NCI-H1694 (cell line): ENCODE data around the gene HEXA.
"Not testable (repeated sequence)": the region's sequence is repeated elsewhere in the genome, so short reads cannot be mapped to it uniquely, and the experiment has no call there.

Experiments
- DNase-seq: peaks from one replicate; lab custom pipeline; 2025; lab: John Stamatoyannopoulos, UW

Gene HEXA

DNA sequence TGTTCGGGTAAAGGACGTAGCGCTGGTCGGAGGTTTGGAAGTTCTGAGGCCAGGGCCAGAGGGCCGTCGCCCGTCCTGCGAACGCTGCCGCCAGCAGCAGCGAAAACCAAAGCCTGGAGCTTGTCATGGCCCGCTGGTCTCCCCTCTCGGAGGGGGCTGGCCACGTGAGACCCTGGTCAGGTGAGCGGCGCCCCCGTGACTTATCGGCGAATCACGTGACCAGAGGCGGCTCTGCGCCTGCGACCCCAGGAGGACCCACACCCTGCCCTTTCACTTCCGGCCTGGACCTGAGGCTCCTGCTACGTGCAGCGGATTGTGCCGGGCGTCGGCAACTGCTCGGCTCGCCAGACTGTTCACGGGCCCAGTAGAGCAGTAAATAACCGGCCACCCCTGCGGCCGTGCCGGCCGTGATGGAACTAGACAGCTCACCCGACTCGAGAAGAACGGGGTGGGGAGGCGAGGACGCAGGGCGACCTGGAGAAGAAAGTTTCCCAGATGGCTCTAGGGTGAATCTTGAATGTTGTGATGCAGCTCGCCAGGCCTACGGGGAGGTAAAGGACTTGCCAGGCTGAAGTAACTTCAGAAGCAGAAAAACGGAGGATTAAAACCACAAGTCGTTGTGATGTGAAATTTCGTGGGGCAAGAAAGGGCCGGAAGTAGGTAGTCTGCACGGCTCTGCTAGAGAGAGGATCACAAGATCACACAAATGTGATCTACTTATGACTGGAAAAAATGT lies at the start of gene HEXA:
Gene HEXA, minus strand, starts transcription at position 169 of the 736 bp plus-strand sequence. Its CDS starts 42 bp downstream, at position 127.
- peak; percentile 90 for DNase-seq

DNA sequence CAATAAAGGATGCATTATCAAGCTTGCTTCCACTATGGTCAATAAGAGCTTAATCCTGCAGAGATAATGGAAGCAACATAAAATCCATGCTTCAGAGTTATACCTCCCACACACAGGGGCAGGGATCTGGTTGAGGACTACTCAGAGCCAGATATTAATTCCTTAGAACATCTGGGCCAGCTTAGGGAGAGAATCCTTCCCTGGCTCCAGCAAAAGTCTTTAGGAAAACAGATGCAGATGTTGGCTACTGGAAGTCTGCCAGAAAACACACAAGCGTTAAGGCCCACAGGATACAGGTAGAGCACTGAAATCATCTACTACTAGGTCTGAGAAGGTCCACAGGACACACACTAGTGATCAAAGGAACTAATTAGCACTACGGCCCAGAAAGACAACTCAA lies 47.4 kb upstream of the HEXA start:
- DNase-seq: no peak

DNA sequence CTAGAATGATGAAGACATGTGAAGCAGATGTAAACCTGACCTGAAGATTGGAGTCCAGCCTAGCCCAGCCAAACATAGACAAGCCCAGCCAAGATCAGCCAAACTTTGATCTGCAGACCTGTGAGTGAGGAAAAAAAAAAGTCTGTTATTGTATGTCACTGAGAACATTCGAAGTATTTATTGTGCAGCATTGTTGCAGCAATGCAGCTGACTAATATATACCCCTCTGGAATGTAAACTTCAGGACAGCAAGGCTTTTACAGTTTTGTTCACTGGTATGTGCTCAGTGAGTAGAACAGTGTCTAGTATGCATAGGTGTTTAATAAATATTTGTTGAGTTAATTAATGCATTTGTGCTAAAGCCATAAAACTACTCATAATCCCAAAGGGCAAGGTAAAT lies 45.7 kb upstream of the HEXA start:
- DNase-seq: no peak

DNA sequence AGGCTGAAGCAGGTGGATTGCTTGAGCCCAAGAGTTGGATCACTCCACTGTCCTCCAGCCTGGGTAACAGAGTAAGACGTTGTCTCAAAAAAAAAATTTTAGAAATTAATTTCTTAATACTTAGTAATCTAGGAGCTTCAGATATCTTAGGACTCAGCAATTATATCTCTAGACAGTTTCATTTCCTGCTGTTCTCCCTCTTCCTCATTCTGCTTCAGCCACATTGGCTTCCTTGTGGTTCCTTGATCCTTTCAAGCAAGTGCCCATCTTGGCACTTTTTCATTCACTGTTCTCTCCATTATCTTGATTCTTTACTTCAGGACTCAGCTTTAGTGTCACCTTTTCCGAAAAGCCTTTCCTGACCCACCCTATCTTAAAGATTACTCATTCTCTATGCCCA lies 44.8 kb upstream of the HEXA start:
- DNase-seq: no peak

DNA sequence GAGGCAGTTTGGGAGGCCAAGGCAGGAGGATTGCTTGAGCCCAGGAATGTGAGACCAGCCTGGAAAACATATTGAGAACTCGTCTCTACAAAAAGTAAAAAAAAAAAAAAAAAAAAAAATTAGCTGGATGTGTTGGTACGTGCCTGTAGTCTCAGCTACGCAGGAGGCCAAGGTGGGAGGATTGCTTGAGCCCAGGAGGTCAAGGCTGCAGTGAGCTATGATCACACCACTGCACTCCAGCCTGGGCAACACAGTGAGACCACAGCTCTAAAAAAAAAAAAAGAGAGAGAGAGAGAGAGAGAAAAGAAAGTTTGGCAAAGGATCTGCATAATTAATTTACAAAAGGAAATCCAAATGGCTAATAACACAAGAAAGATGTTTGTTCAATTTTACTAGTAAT lies 44.0 kb upstream of the HEXA start:
- not testable (repeated sequence) for DNase-seq

DNA sequence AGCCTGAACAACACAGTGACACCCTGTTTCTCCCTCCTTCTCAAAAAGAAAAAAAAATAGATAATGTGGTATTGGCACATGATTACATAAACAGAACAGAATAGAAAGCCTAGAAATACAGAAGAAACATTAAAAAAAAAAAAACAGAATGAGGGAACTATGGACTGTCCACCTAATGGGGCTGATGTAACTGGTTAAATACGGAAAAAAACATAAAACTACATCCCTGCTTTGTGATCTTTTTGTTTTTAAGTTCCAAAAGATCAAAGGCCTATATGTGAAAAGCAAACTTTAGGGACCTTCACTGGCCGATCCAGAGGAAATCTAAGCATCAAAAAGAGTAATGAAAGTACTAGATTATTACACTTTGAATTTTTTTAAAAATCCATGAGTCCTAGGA lies 39.5 kb upstream of the HEXA start:
- no peak for DNase-seq

DNA sequence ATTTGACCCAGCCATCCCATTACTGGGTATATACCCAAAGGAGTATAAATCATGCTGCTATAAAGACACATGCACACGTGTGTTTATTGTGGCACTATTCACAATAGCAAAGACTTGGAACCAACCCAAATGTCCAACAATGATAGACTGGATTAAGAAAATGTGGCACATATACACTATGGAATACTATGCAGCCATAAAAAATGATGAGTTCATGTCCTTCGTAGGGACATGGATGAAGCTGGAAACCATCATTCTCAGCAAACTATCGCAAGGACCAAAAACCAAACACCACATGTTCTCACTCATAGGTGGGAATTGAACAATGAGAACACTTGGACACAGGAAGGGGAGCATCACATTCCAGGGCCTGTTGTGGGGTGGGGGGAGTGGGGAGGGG lies 37.5 kb upstream of the HEXA start:
- DNase-seq: not testable (repeated sequence)

DNA sequence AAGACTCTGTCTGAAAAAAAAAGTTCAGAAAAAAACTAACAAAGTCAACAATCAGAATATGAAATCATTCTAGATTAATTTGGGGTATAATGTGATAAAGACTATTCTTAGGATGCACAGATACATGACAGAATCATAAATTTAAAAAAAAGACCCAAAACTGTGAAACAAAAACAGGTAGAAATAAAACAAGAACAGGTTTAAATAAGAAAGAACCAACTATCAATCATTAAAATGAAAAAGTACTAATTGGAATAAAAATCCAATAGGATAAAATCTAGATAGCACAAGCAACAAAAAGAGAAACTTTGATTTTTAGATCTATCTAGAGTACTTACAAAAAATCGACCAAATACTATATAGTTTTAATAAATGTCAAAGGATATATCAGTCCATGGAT lies 35.7 kb upstream of the HEXA start:
- no peak for DNase-seq

DNA sequence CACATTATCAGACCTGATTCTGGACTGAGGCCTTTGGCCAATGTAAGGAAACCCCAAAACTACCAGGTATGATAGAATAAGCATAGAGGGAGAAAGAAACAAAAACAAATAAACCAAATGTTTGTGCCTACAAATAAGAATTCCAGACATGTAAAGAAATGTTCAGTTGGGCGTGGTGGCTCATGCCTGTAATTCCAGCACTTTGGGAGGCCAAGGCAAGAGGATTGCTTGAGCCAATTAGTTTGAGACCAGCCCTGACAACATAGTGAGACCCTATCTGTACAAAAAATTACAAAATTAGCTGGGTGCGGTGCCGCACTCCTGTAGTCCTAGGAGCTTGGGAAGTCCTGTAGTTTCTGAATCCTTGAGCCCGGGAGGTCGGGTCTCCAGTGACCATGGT lies 35.3 kb upstream of the HEXA start:
- no peak for DNase-seq

DNA sequence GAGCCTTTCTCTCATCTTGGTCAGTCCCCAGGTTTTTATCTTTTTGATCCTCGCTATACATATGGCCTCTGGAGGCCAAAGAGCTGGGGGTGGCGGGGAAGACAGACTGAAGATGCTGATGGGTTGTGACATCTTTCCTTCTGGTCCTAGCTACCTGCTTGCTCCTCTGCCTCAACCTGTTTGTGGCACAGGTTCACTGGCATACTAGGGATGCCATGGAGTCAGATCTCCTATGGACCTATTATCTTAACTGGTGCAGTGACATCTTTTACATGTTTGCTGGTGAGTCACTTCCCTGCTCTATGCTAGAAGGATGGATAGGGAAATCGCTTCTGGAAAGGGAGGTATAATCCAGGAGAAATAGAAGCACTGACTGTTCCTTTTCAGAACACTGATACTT lies 31.1 kb upstream of the HEXA start:
- no peak for DNase-seq

DNA sequence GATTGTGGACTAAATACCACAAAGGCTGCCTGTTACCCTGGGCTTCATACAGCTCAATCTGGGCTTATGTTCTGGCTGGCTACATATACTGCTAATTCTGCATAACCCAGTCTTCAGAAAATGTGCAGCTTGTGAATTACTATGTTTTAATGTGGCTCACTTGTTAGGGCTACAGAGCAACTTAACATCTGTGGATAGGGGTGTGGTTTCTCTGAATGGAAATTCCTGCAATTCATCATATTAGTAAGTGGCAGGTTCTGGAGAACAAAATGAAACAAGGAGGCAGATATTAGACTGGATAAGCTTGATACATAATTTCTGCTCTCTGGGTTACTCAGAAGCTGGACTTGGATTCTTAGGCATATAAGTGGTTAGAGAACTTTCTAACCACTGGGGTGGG lies 29.0 kb upstream of the HEXA start:
- DNase-seq: no peak

DNA sequence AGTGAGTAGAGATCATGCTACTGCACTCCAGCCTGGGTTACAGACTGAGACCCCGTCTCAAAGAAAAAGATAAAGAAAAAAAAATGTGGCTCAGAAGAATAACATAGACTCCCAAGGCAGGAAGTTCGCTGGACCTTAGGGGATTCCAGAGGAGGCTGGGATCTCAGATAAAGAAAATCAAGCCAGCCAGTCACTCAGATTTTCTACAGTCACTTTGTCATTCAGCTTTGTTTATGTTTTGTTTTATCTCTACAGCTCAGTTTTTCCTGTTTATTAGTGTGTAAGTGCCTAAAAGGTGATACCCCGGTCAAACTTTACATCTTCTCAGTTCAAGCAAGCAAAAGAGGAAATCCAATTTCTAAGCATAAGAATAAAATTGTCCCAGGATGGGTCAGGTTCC lies 28.5 kb upstream of the HEXA start:
- no peak for DNase-seq

DNA sequence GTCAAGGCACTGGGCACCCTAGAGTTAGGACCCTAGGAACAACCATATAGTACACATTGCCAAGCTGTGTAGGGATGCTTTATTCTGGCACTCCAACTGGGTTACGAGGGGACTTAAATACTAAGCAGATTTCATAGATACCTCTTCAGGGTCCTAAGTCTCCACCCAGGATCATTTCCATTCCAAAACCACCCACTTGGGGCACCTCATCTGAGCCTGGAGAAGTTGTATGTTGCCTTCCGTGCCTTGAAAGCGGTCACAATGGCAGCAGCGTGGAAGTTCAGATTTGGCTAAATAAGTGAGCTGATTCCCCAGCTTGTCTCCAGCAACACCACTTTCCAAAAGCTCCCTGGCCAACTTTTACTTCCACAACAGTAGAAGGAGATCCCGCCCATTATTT lies 26.9 kb upstream of the HEXA start:
- no peak for DNase-seq

DNA sequence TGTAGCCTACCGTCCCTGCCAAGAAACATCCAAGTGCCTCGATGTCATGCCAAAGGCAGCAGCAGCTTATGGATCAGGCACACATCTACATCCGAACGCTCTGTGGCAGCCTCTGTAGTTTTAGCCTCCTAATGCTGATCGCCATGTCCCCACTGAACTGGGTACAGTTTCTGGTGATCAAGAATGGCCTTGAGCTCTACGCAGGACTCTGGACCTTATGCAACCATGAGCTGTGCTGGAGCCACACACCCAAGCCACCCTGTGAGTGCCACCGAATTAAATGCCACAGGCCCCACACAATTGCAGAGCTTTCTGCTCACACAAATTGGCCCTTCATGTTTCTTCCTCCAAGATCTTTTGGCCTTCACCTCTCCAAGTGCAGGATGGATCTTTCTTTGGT lies 22.8 kb upstream of the HEXA start:
- DNase-seq: no peak

DNA sequence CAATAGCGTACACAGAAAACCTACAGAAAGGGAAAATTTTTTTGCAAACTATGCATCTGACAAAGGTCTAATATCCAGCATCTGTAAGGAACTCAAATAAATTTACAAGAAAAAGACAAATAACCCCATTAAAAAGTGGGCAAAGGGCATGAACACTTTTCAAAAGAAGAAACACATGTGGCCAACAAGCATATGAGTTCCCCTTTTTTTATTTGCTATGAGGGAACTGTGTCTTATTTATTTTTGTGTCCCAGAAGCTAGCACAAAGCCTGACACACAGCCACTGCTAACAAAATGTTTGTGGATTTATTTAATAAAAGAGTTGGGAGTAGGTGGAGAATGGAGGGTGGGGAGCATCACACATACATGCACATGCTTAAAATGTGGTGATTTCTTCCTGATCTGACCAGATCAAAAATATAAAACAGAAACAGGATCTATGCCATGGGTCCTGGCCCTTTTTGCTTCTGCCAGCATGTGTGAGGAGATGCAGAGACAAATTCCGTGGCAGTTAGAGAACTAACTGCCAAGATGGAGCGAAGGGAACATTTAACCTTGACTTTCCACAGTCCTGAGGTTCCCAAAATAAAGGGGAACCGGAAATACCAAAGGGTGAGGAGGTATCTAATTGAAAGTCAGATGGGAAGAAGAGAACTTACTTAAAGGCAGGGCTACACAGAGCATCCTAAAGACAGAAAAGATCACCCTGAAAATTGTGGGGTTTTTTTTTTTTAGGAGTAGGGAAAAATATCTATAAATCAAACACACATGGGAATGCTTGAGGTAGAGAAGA lies 22.2 kb upstream of the HEXA start, which contains the start of gene TMEM202:
Gene TMEM202, plus strand, starts transcription at position 510 of the 793 bp plus-strand sequence. Its CDS starts 22 bp downstream, at position 532.
- no peak for DNase-seq

DNA sequence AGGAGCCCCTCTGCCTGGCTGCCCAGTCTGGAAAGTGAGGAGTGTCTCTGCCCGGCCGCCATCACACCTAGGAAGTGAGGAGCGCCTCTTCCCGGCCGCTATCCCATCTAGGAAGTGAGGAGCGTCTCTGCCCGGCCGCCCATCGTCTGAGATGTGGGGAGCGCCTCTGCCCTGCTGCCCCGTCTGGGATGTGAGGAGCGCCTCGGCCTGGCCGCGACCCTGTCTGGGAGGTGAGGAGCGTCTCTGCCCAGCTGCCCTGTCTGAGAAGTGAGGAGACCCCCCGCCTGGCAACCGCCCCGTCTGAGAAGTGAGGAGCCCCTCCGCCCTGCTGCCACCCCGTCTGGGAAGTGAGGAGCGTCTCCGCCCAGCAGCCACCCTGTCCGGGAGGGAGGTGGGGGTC lies 20.5 kb upstream of the HEXA start:
- DNase-seq: not testable (repeated sequence)

DNA sequence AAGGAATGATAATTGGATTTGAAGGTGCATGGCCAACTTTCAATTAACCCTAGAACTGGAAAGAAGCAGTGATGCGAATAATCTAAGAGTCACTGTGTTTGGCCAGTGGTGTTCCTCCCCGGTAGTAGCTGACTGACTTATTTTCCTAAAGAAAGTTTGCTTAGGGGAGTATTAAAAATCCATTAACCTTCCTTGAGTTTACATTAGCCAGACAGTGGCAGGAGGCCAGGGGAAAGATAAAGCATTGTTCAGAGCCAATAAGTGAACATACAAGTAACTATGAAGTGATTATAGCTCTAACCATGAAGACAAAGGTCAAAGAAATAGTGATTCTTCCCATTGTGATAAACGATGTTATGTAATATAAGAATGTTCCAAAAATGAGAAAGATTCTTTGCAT lies 13.4 kb upstream of the HEXA start:
- no peak for DNase-seq

DNA sequence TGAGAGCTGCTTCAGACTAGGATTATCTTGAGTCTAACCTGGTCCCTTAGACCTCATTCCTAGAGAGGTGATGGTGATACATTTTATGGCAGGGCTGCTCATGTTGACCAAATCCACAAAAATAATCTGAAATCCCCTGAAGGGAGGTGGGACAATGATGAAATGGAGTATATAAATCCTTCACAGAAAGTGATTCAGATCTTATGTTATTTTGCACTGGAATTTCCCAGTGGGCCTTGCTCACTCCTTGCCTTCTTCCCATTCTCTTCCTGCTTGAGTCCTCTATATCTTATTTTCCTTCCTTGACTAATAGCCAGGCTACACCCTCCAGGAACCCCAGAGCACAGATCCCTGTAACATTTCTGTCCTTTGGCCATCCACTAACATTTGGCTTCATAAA lies 11.9 kb upstream of the HEXA start:
- DNase-seq: no peak

DNA sequence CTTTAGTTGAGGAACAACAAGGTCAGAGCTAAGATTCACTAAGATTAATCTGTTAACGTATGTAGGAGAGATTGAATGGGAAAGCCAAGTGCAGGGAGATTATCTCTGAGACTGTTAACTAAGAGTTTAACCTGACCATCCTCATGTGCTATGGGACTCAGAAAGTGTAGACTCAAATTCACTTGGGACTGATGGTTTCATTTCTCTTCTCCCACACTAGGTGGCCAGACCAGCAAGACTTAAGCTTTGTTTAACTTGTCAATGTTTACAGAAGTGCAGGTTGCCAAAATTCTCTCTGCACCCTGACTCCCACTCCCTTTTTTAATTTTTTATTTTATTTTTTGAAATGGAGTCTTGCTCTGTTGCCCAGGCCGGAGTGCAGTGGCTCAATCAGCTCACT lies 6.3 kb upstream of the HEXA start:
- DNase-seq: peak; percentile 3

DNA sequence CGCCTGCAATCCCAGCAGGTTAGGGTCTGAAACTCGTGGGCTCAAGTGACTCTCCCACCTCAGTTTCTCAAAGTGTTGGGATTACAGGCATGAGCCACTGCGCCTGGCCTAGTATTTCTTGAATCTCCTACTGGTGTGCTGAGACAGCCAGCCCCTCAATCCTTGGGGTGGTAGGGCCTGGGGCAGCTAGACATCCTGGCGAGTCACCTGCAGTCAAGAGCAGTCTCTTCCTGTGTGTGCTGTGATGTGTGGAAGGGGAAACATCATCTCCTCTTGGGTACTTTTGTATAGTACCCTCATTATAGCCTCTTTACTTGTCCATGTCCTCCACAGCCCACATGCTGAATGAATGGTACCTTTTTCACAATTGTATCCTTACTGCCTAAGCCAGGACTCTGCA lies 4.9 kb upstream of the HEXA start:
- DNase-seq: no peak

DNA sequence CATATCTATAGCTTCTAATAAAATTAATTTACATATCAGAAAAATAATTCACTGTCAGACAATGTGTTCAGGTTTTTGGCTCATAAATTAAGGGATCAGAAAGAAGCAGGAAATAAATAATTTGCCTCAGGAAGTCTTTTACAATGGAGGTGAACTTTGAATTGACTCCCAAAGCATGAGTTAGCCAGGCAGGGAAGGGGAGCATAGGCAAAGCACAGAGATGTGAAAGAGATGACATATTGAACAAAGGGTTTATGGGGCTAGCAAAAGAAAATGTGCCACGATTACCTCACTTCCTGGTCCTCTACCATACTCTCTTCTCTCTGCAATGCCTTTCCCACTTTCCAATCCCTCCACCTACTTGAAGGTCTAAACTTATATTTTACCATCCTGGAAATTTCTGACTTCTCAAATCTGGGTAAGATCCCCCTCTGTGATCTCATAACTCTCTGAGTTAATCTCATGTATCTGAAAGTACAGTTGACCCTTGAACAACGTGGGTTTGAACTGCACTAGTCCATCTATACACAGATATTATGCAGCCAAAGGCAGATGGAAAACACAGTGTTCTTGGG lies 4.1 kb upstream of the HEXA start:
- no peak for DNase-seq

DNA sequence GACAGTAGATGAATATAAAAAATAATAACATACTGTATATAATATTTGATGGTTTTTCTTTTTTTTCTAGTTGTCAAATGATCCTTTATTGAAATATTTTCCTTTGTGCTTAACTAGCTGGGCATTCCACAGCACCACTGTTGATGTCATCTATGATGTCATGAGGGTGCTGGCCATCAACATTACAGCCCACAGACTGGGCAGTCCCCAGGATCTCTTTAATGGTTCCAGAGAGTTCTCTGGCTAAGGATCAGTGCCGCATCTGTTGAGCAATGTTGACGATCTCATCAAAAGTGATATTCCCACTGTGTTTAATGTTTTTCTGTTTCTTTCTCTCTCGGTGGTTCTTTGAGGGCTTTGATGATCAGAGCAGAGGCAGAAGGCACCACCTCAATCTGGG lies 3.3 kb upstream of the HEXA start:
- not testable (repeated sequence) for DNase-seq

DNA sequence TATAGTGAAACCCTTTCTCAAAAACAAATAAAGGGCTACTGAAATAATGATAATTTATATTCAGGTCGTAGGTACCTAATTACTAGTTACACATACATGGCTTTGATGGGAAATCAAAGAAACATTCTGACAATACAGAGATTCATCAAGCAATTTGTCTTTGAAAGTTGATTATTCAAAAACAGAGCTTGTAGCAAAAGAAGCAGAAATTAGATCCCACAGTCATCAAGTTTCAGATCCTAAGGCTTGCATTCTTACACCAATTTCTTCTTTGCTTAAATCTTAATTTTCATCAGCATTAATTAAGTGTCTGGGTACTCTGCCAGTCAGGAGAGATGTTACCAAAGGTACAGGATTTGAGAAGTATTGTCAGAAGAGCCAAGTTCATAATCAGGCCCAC lies 1.5 kb upstream of the HEXA start:
- DNase-seq: no peak
